KBM-7 (cell line): ENCODE measurements around the gene KCNK7.
"Not testable (repeated sequence)": the region's sequence is repeated elsewhere in the genome, so short reads cannot be mapped to it uniquely, and the experiment has no call there.

Experiments used
- DNase-seq: peaks from one replicate; pipeline ENCODE4 v3.0.0-alpha.2; 2015
- in situ Hi-C: fragments of 300-500 bp; cut with MboI; formaldehyde crosslinking; loops from 2 replicates; pipeline ENCODE4 v1.14.3; 2020; ENCODE audit warnings: low sequenced_read_pairs, low pct_unique_long_range_greater_than_20kb, mixed read lengths

KCNK7 gene

GRCh38 chr11:65577756-65578109, 17.9 kb downstream of the KCNK7 start:
- DNase-seq, result no peak
- in situ Hi-C loops, result no loop called here

GRCh38 chr11:65576867-65577755, 18.5 kb downstream of the KCNK7 start:
- in situ Hi-C loops, result no loop called here
- DNase-seq, result peak; percentile 36

- in situ Hi-C loops, result no loop called here
- DNase-seq, result no peak
Measured at GRCh38 chr11:65576232-65576866, 19.3 kb downstream of the KCNK7 start.

- DNase-seq, result no peak
- in situ Hi-C loops, result no loop called here
Measured at GRCh38 chr11:65575568-65576231, 19.9 kb downstream of the KCNK7 start, which contains the start of gene EHBP1L1. TSS of gene EHBP1L1 (plus strand) at chr11:65576053. CDS start at chr11:65576303, 250 bp downstream.

- in situ Hi-C loops, result no loop called here
- DNase-seq, result peak; percentile 57
Measured at GRCh38 chr11:65574811-65575567, 20.6 kb downstream of the KCNK7 start.

GRCh38 chr11:65574109-65574810, 21.3 kb downstream of the KCNK7 start:
- in situ Hi-C loops, result no loop called here
- DNase-seq, result peak; percentile 98

- DNase-seq, result no peak
- in situ Hi-C loops, result no loop called here
Measured at GRCh38 chr11:65573391-65574079, 22.1 kb downstream of the KCNK7 start.

- in situ Hi-C loops, result no loop called here
- peak; percentile 85 for DNase-seq
Measured at GRCh38 chr11:65572356-65573051, 23.1 kb downstream of the KCNK7 start, which contains the start of gene FAM89B. TSS of gene FAM89B (plus strand) at chr11:65572538. CDS start at chr11:65572670, 132 bp downstream.

GRCh38 chr11:65571940-65572339, 23.7 kb downstream of the KCNK7 start:
- in situ Hi-C loops, result no loop called here
- peak; percentile 63 for DNase-seq

- no peak for DNase-seq
- in situ Hi-C loops, result no loop called here
Measured at GRCh38 chr11:65571420-65571819, 24.2 kb downstream of the KCNK7 start.

- in situ Hi-C loops, result no loop called here
- DNase-seq, result peak; percentile 99
Measured at GRCh38 chr11:65569973-65570918, 25.4 kb downstream of the KCNK7 start, which contains the start of gene ZNRD2. TSS of gene ZNRD2 (plus strand) at chr11:65570477. CDS start at chr11:65570492, 15 bp downstream.

GRCh38 chr11:65569164-65569972, 26.2 kb downstream of the KCNK7 start:
- in situ Hi-C loops, result no loop called here
- DNase-seq, result no peak

GRCh38 chr11:65565624-65566453, 29.8 kb downstream of the KCNK7 start:
- no peak for DNase-seq
- in situ Hi-C loops, result no loop called here

- DNase-seq, in situ Hi-C loops: not testable (repeated sequence)
Measured at GRCh38 chr11:65564879-65565559, 30.6 kb downstream of the KCNK7 start.
